ENCODE data around the gene DLG2. TPM values are rescaled to one million over a fixed set of nuclear protein-coding genes. Genes with fewer than 3 reads are reported as not detected.
A peak's percentile ranks its signal among the peaks of the same experiment; 100 is the strongest.

The DLG2 gene
- total and polyA plus RNA-seq, 2 of the 8 experiments (the other 6 are each of a cell fraction or from before 2014, with no cell fraction given) = 1.7 to 14.3 TPM

DNA sequence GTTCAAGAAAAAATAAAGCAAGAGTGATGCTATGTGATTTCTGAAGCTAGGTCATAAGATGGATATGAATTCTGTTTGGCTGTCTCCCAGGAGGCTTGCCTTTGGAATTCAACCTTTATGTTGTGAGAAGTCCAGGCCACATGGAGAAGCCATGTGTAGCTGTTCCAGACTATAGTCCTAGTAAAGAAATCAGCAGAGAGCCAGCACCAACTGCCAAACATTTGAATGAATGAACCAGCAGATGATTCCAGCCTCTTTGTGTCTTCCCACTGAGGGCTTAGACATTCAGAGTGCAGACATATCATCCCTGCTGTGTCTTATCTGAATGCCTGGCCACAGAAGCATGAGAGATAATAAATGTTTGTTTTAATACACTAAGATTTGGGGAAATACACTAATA lies 1150.6 kb downstream of the DLG2 start:
- Histone ChIP-seq H2BK20ac (ENCODE audit: low read length) (no peak overlapping the region), H3K79me1 (ENCODE audit: low read depth, low read length) (no peaks in the 10 kb centered on the region), H3K9ac (replicated peaks in 1 of 4; ENCODE audit: extremely low read depth in 1 of 4, low read depth in 3 of 4, low read length in 3 of 4) (no peak overlapping the region), H2AK5ac (ENCODE audit: low read depth, low read length) (no peak overlapping the region), H4K91ac (replicated peaks; ENCODE audit: insufficient read length, low read length) (no peak overlapping the region), H3K9me3 (ENCODE audit: insufficient read depth in 2 of 2, low read depth in 1 of 2, low read length in 1 of 2) (no peaks in the 10 kb centered on the region), H4K8ac (ENCODE audit: extremely low read depth, insufficient read depth, low read length) (no peak overlapping the region), H4K20me1 (replicated peaks in 1 of 2; ENCODE audit: control insufficient read depth in 1 of 2, insufficient read depth in 2 of 2, low read length in 2 of 2) (no peaks in the 10 kb centered on the region), H2AFZ (ENCODE audit: low read length) (peak overlapping the region; percentile 55; the same call in 1 of the 2 replicates), H3K4me1 (replicated peaks in 1 of 4; ENCODE audit: control insufficient read depth in 3 of 4, insufficient read depth in 4 of 4, low read length in 3 of 4) (peaks cover 0 to 5% (median 0%) of the 10 kb centered on the region in 4 experiments; a peak in 1 of 7 replicates), H3K14ac (ENCODE audit: insufficient read length) (no peak overlapping the region), H2BK5ac (ENCODE audit: low read depth, low read length) (no peak overlapping the region), H3K56ac (replicated peaks; ENCODE audit: insufficient read length, low read depth, low read length) (no peak overlapping the region), H3K18ac (ENCODE audit: extremely low read depth, low read length) (no peak overlapping the region), H3K4ac (replicated peaks; ENCODE audit: insufficient read length, low read depth, low read length) (no peak overlapping the region), H3K79me2 (ENCODE audit: control insufficient read depth in 1 of 2, insufficient read depth in 2 of 2, low read length in 2 of 2) (no peaks in the 10 kb centered on the region), H3K4me2 (ENCODE audit: insufficient read depth in 1 of 2, low read depth in 2 of 2, low read length in 2 of 2) (no peak overlapping the region), H2BK120ac (replicated peaks; ENCODE audit: low read depth, low read length) (no peak overlapping the region), H3K27ac (ENCODE audit: low read depth, low read length) (no peak overlapping the region), H3K4me3 (ENCODE audit: extremely low read depth in 1 of 4, insufficient read depth in 2 of 4, low read depth in 3 of 4, low read length in 4 of 4) (no peak overlapping the region), H4K5ac (ENCODE audit: insufficient read length, low read depth, low read length) (no peak overlapping the region), H3K23me2 (ENCODE audit: low read depth, low read length) (no peaks in the 10 kb centered on the region), H2BK12ac (ENCODE audit: low read depth, low read length) (no peak overlapping the region), H3K36me3 (ENCODE audit: control insufficient read depth in 2 of 4, insufficient read depth in 4 of 4, low read length in 3 of 4) (no peaks in the 10 kb centered on the region), H3K23ac (ENCODE audit: insufficient read length) (no peak overlapping the region), H3K27me3 (replicated peaks in 1 of 4; ENCODE audit: control insufficient read depth in 3 of 4, extremely low read depth in 1 of 4, insufficient read depth in 3 of 4, low read length in 3 of 4) (peaks cover 0 to 1% (median 0%) of the 10 kb centered on the region in 4 experiments; a peak in 1 of 7 replicates), H2BK15ac (ENCODE audit: low read length) (no peak overlapping the region)
- TF ChIP-seq, protein P1, sequence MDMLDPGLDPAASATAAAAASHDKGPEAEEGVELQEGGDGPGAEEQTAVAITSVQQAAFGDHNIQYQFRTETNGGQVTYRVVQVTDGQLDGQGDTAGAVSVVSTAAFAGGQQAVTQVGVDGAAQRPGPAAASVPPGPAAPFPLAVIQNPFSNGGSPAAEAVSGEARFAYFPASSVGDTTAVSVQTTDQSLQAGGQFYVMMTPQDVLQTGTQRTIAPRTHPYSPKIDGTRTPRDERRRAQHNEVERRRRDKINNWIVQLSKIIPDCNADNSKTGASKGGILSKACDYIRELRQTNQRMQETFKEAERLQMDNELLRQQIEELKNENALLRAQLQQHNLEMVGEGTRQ (IDR thresholded peaks at IDR 0.05; ENCODE audit: low read length) = no peak
- no peak for TF ChIP-seq CREB1 (IDR thresholded peaks at IDR 0.05)
- TF ChIP-seq SP4 (IDR thresholded peaks at IDR 0.05; ENCODE audit: low read length) = no peak
- TF ChIP-seq BCL11A (IDR thresholded peaks at IDR 0.05; ENCODE audit: low read depth in 2 of 2, low read length in 2 of 2) = no peak
- FAIRE-seq = no peak
- POLR2A ChIA-PET (ENCODE audit: partially characterized antibody) = interaction anchor here (1.0 kb wide), 1 partner anchor 13 kb away, joined by 3 read pairs; no protein-coding TSS in a partner anchor
- CTCF ChIA-PET (ENCODE audit: partially characterized antibody) = no interaction called here
- DNase-seq (ENCODE audit: low read depth in 1 of 2, low spot score in 2 of 2) = no peak
